Cardiac fibroblast (primary cell): Measurements from ENCODE around the gene ADGRL4.

ENCODE experiments used
- DNase-seq, 2 donors: peaks; one replicate each; pipeline versions ENCODE4 v3.0.0 to v3.0.0-alpha.2; 2010; ENCODE audit warnings: low read depth in 2 of 2
- H3K4me3 ChIP-seq, 2 donors: replicated peaks in 1 of 2; 1 replicate in 1 of 2; 2 replicates in 1 of 2; pipeline ENCODE4 v1.5.1; 2011; ENCODE audit warnings: low read depth in 2 of 2, low read length in 2 of 2, mild to moderate bottlenecking in 2 of 2, moderate library complexity in 1 of 2
- CTCF ChIP-seq: IDR thresholded peaks from one replicate; pipeline ENCODE4 v1.5.1; 2011; ENCODE audit warnings: low read depth, mild to moderate bottlenecking, low read length, inconsistent platforms

Gene ADGRL4

DNA sequence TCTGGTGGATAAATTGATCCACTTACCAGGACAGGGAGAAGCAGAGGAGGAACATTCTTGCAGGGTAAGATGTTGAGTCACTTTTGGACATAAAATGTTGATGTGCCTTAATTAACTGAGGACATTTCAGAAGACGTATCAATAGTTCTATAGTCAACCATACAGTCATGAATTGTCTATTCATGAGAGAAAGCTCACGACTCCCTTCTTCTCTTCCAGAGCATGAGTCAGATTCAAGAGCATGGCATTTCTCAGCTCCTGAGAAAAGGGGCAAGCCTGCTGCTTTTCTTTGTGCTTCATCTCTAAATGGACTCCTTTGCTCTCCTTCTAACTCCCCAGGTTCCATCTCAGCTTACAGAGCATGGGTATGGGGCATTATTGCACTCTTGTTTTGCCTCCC, 55.7 kb downstream of the ADGRL4 start:
- peak in 1 of 2 donors; percentile 17 for DNase-seq
- no peak for TF ChIP-seq CTCF
- H3K4me3 ChIP-seq: no peak overlapping the region

GRCh38 chr1:78949227-78949626, 57.3 kb downstream of the ADGRL4 start:
- no peak for DNase-seq
- no peak overlapping the region for H3K4me3 ChIP-seq
- TF ChIP-seq CTCF: no peak

GRCh38 chr1:78919150-78919549, 87.4 kb downstream of the ADGRL4 start:
- no peak for DNase-seq
- TF ChIP-seq CTCF: no peak
- no peak overlapping the region for H3K4me3 ChIP-seq

- TF ChIP-seq CTCF: no peak
- H3K4me3 ChIP-seq: no peak overlapping the region
- DNase-seq: peak in 1 of 2 donors; percentile 53
Measured at GRCh38 chr1:78918157-78918556, 88.4 kb downstream of the ADGRL4 start.

DNA sequence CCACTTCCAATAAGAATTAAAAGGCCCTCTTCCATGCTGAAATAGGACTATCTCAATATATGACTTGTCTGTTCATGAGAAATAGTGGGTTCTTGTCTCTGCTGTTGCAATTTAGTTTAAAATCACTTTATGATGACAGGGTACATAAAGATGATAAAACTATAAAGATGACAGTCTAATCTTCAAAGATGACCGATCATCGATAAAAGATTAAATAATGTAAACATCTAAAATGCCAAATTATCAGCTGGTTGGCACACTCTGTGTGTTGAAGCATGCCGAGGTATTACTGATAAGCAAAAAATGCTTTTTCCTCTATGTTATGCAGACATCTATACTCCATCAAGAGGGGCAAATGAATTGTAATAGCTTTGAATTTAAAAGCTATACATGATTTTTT, 89.5 kb downstream of the ADGRL4 start:
- no peak overlapping the region for H3K4me3 ChIP-seq
- DNase-seq: no peak
- no peak for TF ChIP-seq CTCF

DNA sequence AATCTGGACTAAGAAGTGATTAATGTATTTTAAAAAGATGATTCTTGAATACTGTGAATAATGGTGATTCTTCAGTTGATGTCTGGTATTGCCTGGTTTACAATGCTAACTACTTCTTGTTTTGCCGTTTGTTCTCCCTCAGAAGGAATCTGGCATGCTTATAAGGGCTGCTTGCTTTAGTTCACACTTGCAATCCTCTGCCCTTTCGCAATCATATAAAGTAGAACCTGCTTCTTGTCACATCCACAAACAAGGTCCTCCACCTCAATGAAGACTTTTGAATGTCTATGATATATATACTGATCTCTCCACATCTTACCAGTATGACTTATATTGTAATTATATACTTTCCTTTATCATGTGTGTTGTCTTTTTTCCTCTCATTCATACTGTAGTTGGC, 92.6 kb downstream of the ADGRL4 start:
- DNase-seq: peak; percentile 11 to 14
- TF ChIP-seq CTCF: no peak
- no peak overlapping the region for H3K4me3 ChIP-seq
